GM23338 (cell line): ENCODE data around the gene TBC1D9B. TPM values are rescaled to one million over a fixed set of nuclear protein-coding genes. Genes with fewer than 3 reads are reported as not detected.

Experiments used
- ATAC-seq: fragments of 200-7000 bp; cut with Tn5 transposase; 3 replicates; pipeline ENCODE4 v1.9.1; 2020
- DNase-seq: peaks from one replicate; pipeline ENCODE4 v3.0.0-alpha.2; 2015; ENCODE audit warnings: low spot score
- H2AFZ ChIP-seq: fragments of 200-600 bp; sonication (generic); 2 replicates; pipeline ENCODE4 v1.8.0; 2016; ENCODE audit warnings: antibody characterized with exemption, mild to moderate bottlenecking, moderate library complexity
- H3F3A ChIP-seq: fragments of 200-600 bp; sonication (generic); replicated peaks from 2 replicates; pipeline ENCODE4 v1.8.0; 2017; ENCODE audit warnings: antibody characterized with exemption, mixed run types, low read depth
- H3K27ac ChIP-seq: fragments of 200-600 bp; sonication (generic); 2 replicates; pipeline ENCODE4 v1.6.1; 2016; ENCODE audit warnings: low read depth
- H3K27me3 ChIP-seq: fragments of 200-600 bp; sonication (generic); 2 replicates; pipeline ENCODE4 v1.8.0; 2016; ENCODE audit warnings: mild to moderate bottlenecking, mixed run types, moderate library complexity; ENCODE audit not compliant: insufficient read depth
- H3K36me3 ChIP-seq: fragments of 200-600 bp; sonication (generic); 2 replicates; pipeline ENCODE4 v1.8.0; 2016; ENCODE audit warnings: mild to moderate bottlenecking; ENCODE audit not compliant: insufficient read depth
- H3K4me1 ChIP-seq: fragments of 200-600 bp; sonication (generic); 2 replicates; pipeline ENCODE4 v1.8.0; 2016; ENCODE audit warnings: mild to moderate bottlenecking, moderate library complexity; ENCODE audit not compliant: insufficient read depth
- H3K4me2 ChIP-seq: fragments of 200-600 bp; sonication (generic); 2 replicates; pipeline ENCODE4 v1.7.1; 2017; ENCODE audit warnings: mixed run types
- H3K4me3 ChIP-seq: fragments of 200-600 bp; sonication (generic); 2 replicates; pipeline ENCODE4 v1.6.1; 2016; ENCODE audit warnings: mixed run types
- H3K79me2 ChIP-seq: fragments of 200-600 bp; sonication (generic); replicated peaks from 2 replicates; pipeline ENCODE4 v1.8.0; 2017; ENCODE audit warnings: mild to moderate bottlenecking; ENCODE audit not compliant: insufficient read depth
- H3K9me2 ChIP-seq: fragments of 200-600 bp; sonication (generic); 2 replicates; pipeline ENCODE4 v1.8.0; 2017; ENCODE audit not compliant: insufficient read depth
- H4K20me1 ChIP-seq: fragments of 200-600 bp; sonication (generic); replicated peaks from 2 replicates; pipeline ENCODE4 v1.8.0; 2017; ENCODE audit warnings: mild to moderate bottlenecking; ENCODE audit not compliant: insufficient read depth
- H3K27ac Mint-ChIP-seq: 2 replicates; pipeline ENCODE4 v1.8.0; 2020; ENCODE audit warnings: inconsistent platforms, mild to moderate bottlenecking, moderate library complexity, mixed read lengths
- H3K27me3 Mint-ChIP-seq: 3 replicates; pipeline ENCODE4 v1.8.0; 2022; ENCODE audit warnings: low read depth, mild to moderate bottlenecking, moderate library complexity, mixed read lengths, inconsistent platforms; ENCODE audit not compliant: insufficient read depth, poor library complexity
- H3K36me3 Mint-ChIP-seq: 3 replicates; pipeline ENCODE4 v1.8.0; 2021; ENCODE audit warnings: low read depth, mild to moderate bottlenecking, inconsistent platforms, moderate library complexity, mixed read lengths
- H3K4me1 Mint-ChIP-seq: 3 replicates; pipeline ENCODE4 v1.8.0; 2020; ENCODE audit warnings: mild to moderate bottlenecking, inconsistent platforms, mixed read lengths
- H3K4me3 Mint-ChIP-seq: 3 replicates; pipeline ENCODE4 v1.8.0; 2021; ENCODE audit warnings: moderate library complexity, mild to moderate bottlenecking, inconsistent platforms, mixed read lengths
- H3K9me3 Mint-ChIP-seq: 3 replicates; pipeline ENCODE4 v1.8.0; 2020; ENCODE audit warnings: moderate library complexity, mild to moderate bottlenecking, inconsistent platforms, mixed read lengths
- CTCF ChIP-seq, 2 experiments: fragments of 200-600 bp in 1 of 2; sonication (generic) in 1 of 2; conservative IDR thresholded peaks; 2 replicates each; pipeline versions ENCODE4 v1.5.1 to v1.6.1; 2016 to 2017; ENCODE audit warnings: antibody characterized with exemption in 2 of 2, low read depth in 2 of 2, mild to moderate bottlenecking in 2 of 2, moderate library complexity in 1 of 2
- ETS1 ChIP-seq: IDR thresholded peaks from 2 replicates; pipeline ENCODE4 v1.6.1; 2016; ENCODE audit warnings: antibody characterized with exemption
- JUNB ChIP-seq: IDR thresholded peaks from one replicate; pipeline ENCODE4 v1.6.1; 2016; ENCODE audit warnings: antibody characterized with exemption; ENCODE audit not compliant: unreplicated experiment
- NANOG ChIP-seq: IDR thresholded peaks from 2 replicates; pipeline ENCODE4 v1.6.1; 2016; ENCODE audit warnings: antibody characterized with exemption, borderline replicate concordance
- REST ChIP-seq: IDR thresholded peaks from one replicate; pipeline ENCODE4 v1.6.1; 2018; ENCODE audit warnings: antibody characterized with exemption; ENCODE audit not compliant: unreplicated experiment
- STAT1 ChIP-seq: IDR thresholded peaks from one replicate; pipeline ENCODE4 v1.6.1; 2016; ENCODE audit warnings: antibody characterized with exemption; ENCODE audit not compliant: unreplicated experiment
- ZNF114 ChIP-seq: fragments of 250-450 bp; sonication (Bioruptor Pico); IDR thresholded peaks from 2 replicates; pipeline ENCODE4 v1.5.0; 2020; ENCODE audit warnings: mild to moderate bottlenecking, moderate library complexity
- ZNF331 ChIP-seq: fragments of 250-450 bp; sonication (Bioruptor Pico); IDR thresholded peaks from 2 replicates; pipeline ENCODE4 v1.5.0; 2020; ENCODE audit warnings: low read depth, mild to moderate bottlenecking, moderate library complexity
- ZNF462 ChIP-seq: fragments of 250-450 bp; sonication (Bioruptor Pico); IDR thresholded peaks from 2 replicates; pipeline ENCODE4 v1.5.0; 2020; ENCODE audit warnings: mild to moderate bottlenecking, moderate library complexity
- polyA plus RNA-seq: library from polyadenylated mRNA; unstranded; fragments of >200 nt; fragmentation: Nextera tagmentation; extraction: Ambion mirVana; gene quantifications from 2 replicates; pipeline ENCODE4 v1.2.1, GENCODE V29; 2016
- total RNA-seq: library from RNA; depleted of rRNA; stranded (reverse); fragments of >200 nt; shearing (Covaris generic); gene quantifications from 2 replicates; pipeline ENCODE4 v1.2.3, GENCODE V29; 2014

The TBC1D9B gene
- total and polyA plus RNA-seq, 2 experiments from 2014 or later: 19.0 to 38.0 TPM

- ATAC-seq: no peak
- H3K4me3 Mint-ChIP-seq: no peak overlapping the region
- peaks cover 7% of the 10 kb centered on the region for H3K4me1 ChIP-seq
- H3K79me2 ChIP-seq: no peaks in the 10 kb centered on the region
- H3F3A ChIP-seq: peaks cover 13% of the 10 kb centered on the region; the same call in 1 of the 2 replicates
- H3K4me1 Mint-ChIP-seq: peaks cover 18% of the 10 kb centered on the region
- peaks cover 10% of the 10 kb centered on the region for H3K9me3 Mint-ChIP-seq
- no peak overlapping the region for H3K4me2 ChIP-seq
- no peaks in the 10 kb centered on the region for H3K27me3 ChIP-seq
- H3K36me3 ChIP-seq: no peaks in the 10 kb centered on the region
- no peak overlapping the region for H2AFZ ChIP-seq
- no peak overlapping the region for H3K4me3 ChIP-seq
- DNase-seq: no peak
- H3K9me2 ChIP-seq: no peaks in the 10 kb centered on the region
- no peak for TF ChIP-seq STAT1
- H4K20me1 ChIP-seq: no peaks in the 10 kb centered on the region
- no peak overlapping the region for H3K27ac ChIP-seq
- peaks cover 44% of the 10 kb centered on the region for H3K36me3 Mint-ChIP-seq
- peaks cover 15% of the 10 kb centered on the region for H3K27me3 Mint-ChIP-seq
- H3K27ac Mint-ChIP-seq: no peak overlapping the region
These were observed 44.1 kb downstream of the TBC1D9B start for GRCh38 chr5:179863449-179864085.

- Mint-ChIP-seq H3K4me3 (no peak overlapping the region), H3K27me3 (peaks cover 19% of the 10 kb centered on the region), H3K27ac (no peak overlapping the region), H3K9me3 (peaks cover 10% of the 10 kb centered on the region), H3K36me3 (peaks cover 39% of the 10 kb centered on the region), H3K4me1 (peaks cover 19% of the 10 kb centered on the region)
- no peak overlapping the region for H3K27ac ChIP-seq
- no peak for DNase-seq
- ATAC-seq: no peak
- H4K20me1 ChIP-seq: no peaks in the 10 kb centered on the region
- no peaks in the 10 kb centered on the region for H3K27me3 ChIP-seq
- H2AFZ ChIP-seq: no peak overlapping the region
- no peaks in the 10 kb centered on the region for H3K9me2 ChIP-seq
- H3K4me2 ChIP-seq: no peak overlapping the region
- no peak overlapping the region for H3K4me3 ChIP-seq
- no peaks in the 10 kb centered on the region for H3K79me2 ChIP-seq
- H3F3A ChIP-seq: peaks cover 13% of the 10 kb centered on the region; the same call in 1 of the 2 replicates
- peaks cover 7% of the 10 kb centered on the region for H3K4me1 ChIP-seq
- H3K36me3 ChIP-seq: no peaks in the 10 kb centered on the region
- TF ChIP-seq ZNF462 (CRISPR knock-in tag) (no peak), NANOG (no peak), REST (no peak), CTCF (conservative IDR thresholded peaks at IDR 0.05; ENCODE audit: low read depth in 2 of 2) (no peak), JUNB (no peak), ZNF331 (CRISPR knock-in tag) (no peak), ZNF114 (CRISPR knock-in tag) (no peak), STAT1 (no peak), ETS1 (no peak)
These were observed 44.8 kb downstream of the TBC1D9B start for GRCh38 chr5:179862891-179863290.
